HG02840 (cell line): Measurements from ENCODE around the gene ENGASE.
"Not testable (repeated sequence)": the region's sequence is repeated elsewhere in the genome, so short reads cannot be mapped to it uniquely, and the experiment has no call there.

Experiments
- ATAC-seq: cut with Tn5 transposase; IDR thresholded peaks from one replicate; pipeline ENCODE4 v1.9.1; 2021; ENCODE audit warnings: mild to moderate bottlenecking, moderate library complexity, moderate number of reproducible peaks; ENCODE audit not compliant: unreplicated experiment, low FRiP score

The ENGASE gene

GRCh38 chr17:79049821-79050220 is 24.8 kb upstream of the ENGASE start:
- ATAC-seq = no peak

GRCh38 chr17:79050551-79050950 is 24.1 kb upstream of the ENGASE start:
- ATAC-seq = no peak

- no peak for ATAC-seq
These were observed 23.3 kb upstream of the ENGASE start for GRCh38 chr17:79051306-79051705.

- no peak for ATAC-seq
These were observed 22.5 kb upstream of the ENGASE start for GRCh38 chr17:79052131-79052530.

- ATAC-seq = no peak
These were observed 21.2 kb upstream of the ENGASE start for GRCh38 chr17:79053251-79053925.

- ATAC-seq = no peak
These were observed 20.2 kb upstream of the ENGASE start for GRCh38 chr17:79054200-79054960.

GRCh38 chr17:79055197-79055596 is 19.4 kb upstream of the ENGASE start:
- ATAC-seq = no peak

- no peak for ATAC-seq
These were observed 16.8 kb upstream of the ENGASE start for GRCh38 chr17:79057737-79058385.

- no peak for ATAC-seq
These were observed 11.9 kb upstream of the ENGASE start for GRCh38 chr17:79062691-79063090.

GRCh38 chr17:79064026-79064425 is 10.6 kb upstream of the ENGASE start:
- no peak for ATAC-seq

GRCh38 chr17:79065105-79065670 is 9.4 kb upstream of the ENGASE start:
- no peak for ATAC-seq

- no peak for ATAC-seq
These were observed 7.7 kb upstream of the ENGASE start for GRCh38 chr17:79066963-79067362.

- no peak for ATAC-seq
These were observed 4.3 kb upstream of the ENGASE start for GRCh38 chr17:79070266-79070880.

- ATAC-seq = no peak
These were observed 3.4 kb upstream of the ENGASE start for GRCh38 chr17:79071161-79071740.

- ATAC-seq = no peak
These were observed 2.1 kb upstream of the ENGASE start for GRCh38 chr17:79072544-79072943.

GRCh38 chr17:79073016-79073705 is 1.5 kb upstream of the ENGASE start:
- no peak for ATAC-seq

- no peak for ATAC-seq
These were observed 927 bp upstream of the ENGASE start for GRCh38 chr17:79073706-79074088.

- ATAC-seq = not testable (repeated sequence)
These were observed 439 bp upstream of the ENGASE start for GRCh38 chr17:79074121-79074648.

GRCh38 chr17:79075446-79075750 is 774 bp downstream of the ENGASE start:
- ATAC-seq = no peak
